GM19025 (cell line): Measurements from ENCODE around the gene PPIP5K1.
"Not testable (repeated sequence)": the region's sequence is repeated elsewhere in the genome, so short reads cannot be mapped to it uniquely, and the experiment has no call there.

ENCODE experiments used
- ATAC-seq: cut with Tn5 transposase; IDR thresholded peaks from one replicate; pipeline ENCODE4 v1.9.1; 2021; ENCODE audit warnings: mild to moderate bottlenecking, low read depth, moderate library complexity; ENCODE audit not compliant: unreplicated experiment

The PPIP5K1 gene

DNA sequence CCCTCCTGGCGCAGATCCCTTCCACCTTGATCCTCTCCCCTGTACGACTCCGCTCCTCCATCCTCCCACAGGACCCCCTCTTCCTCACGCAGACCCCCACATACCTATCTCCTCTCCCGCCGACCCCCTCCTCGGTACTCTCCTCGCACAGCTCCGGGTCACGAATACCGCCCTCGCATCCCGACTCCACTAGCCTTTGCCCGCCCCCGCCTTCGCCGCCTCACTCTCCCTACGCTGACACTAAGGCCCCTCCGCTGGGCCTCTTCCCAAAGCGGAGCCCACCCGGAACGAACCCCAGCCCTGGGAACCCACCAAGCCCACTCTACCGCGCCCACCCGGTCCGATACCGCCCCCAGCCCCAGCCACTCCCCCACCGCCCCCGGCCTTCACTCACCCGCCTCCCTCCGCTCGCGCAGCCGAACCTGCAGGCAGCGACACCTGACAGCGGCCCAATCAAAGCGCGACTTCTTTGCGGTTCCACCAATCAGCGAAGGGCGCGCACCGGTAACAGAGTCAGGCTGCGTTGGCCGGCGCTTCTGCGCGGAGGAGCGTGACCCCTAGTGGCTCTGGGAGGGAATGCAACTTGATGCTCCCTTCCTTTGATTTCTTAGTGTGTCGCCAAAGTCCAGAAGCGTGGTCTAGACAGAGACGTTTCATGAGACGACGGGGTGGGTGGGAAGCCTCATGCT lies at the start of gene PPIP5K1:
PPIP5K1 (minus strand) TSS at position 431 of the 689 bp plus-strand sequence. CDS start 5,704 bp downstream, outside the sequence.
- peak; percentile 98 for ATAC-seq

DNA sequence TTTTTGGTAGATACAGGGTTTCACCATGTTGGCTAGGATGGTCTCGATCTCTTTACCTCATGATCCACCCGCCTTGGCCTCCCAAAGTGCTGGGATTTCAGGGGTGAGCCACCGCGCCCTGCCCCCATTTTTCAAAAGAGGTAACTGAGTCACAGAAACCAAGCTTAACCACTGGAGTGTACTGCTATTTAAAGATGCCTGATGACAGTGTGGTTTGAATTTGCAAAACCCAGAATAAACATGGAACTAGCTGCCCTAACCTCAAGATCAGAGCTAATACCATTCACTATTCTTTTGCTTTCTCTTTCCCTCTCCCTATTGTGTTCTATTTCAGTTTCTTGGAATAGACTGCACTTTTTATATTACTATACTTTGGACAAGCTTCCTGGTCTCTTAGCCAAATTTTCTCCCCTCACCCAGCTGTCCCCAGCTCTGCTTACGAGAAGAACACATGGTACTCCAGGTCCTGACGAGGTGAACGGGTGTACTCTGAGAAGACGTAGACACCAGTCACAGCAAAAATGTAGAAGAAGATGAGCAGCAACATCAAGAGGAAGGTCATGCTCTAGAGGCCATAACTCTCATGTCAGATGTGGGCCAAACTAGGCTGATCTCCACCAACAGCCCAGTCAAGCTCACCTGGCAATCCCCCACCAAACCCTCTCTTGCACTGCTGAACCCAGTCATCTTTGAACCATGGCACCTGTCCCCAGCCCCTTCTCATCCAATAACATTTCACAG lies 48.6 kb upstream of the PPIP5K1 start:
- not testable (repeated sequence) for ATAC-seq

DNA sequence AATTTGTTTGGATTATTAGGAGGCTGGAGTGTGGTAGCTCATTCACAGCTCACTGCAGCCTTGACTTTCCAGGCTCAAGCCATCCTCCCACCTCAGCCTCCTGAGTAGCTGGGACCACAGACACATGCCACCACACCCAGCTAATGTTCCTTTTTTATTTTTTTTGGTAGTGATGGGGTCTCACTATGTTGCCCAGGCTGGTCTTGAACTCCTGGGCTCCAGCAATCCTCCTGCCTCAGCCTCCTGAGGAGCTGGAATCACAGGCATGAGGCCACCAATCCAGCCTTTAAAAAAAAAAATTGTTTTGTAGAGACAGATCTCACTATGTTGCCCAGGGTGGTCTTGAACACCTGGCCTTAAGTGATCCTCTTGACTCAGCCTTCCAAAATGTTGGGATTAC lies 36.9 kb upstream of the PPIP5K1 start:
- ATAC-seq = not testable (repeated sequence)

DNA sequence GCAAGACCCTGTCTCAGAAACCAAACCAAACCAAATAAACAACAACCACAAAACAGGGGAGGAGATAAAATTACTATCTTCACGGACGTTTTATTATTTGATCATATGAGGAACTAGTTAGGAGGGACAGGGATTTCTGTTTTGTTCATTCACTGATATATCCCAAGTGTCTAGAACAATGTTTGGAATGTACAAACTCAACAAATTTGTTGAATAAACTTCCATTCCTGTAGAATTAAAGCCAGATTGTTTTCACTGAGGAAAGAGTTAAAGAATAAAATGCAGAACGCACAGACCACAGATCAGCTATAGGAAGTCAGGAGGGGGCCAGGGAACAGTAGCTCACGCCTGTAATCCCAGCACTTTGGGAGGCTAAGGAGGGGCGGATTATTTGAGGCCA lies 35.1 kb upstream of the PPIP5K1 start:
- ATAC-seq = no peak

DNA sequence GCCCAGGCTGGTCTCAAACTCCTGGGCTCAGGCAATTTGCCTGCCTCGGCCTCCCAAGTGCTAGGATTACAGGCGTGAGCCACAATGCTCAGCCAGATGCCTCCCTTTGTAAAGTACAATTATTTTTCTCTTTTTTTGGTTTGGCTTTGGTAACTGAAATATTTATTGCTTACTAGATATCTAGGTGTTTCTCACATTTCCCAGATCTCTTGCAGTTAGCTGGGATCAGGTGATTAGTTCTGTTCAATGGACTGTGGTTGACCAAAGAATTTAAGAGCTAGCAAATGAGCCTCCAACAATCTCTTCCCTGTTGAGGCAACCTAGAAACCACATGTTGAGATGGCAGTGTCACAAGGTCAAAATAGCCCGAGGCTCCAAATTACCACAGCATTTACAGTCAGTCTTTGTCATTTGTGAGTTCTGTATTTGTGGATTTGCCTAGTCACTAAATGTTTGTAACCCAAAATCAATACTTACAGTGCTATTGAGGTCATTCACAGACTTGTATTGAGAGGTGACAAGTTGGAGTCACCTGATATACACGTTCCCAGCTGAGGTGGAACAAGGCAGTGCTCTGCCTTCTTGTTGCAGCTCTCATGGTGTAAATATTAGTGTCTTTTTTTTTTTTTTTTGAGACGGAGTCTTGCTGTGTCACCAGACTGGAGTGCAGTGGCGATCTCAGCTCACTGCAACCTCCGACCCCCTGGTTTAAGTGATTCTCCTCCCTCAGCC lies 32.2 kb upstream of the PPIP5K1 start:
- not testable (repeated sequence) for ATAC-seq

DNA sequence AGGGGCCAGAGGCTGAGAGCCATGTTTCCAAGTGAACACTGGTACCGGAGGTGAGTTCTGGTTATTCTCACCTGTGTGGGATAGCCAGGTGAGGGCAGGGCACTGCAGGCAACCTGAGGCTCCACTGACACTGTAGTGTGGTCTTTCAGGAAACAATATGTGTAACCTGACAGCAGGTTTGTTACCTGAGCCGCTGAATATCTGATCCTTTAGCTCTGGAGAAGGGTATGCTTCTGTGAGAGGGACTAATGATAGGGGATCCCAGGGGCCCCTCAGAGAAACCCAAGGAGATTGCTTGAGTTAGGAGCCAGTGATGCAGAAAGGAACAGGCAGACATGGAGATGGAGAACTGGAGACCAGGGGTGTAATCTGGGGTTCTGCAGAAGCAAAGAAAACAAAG lies 28.7 kb upstream of the PPIP5K1 start, which contains the start of gene STRC:
STRC (minus strand) TSS at position 101 of the 400 bp plus-strand sequence; CDS start at position 23, 78 bp downstream.
- ATAC-seq = not testable (repeated sequence)

DNA sequence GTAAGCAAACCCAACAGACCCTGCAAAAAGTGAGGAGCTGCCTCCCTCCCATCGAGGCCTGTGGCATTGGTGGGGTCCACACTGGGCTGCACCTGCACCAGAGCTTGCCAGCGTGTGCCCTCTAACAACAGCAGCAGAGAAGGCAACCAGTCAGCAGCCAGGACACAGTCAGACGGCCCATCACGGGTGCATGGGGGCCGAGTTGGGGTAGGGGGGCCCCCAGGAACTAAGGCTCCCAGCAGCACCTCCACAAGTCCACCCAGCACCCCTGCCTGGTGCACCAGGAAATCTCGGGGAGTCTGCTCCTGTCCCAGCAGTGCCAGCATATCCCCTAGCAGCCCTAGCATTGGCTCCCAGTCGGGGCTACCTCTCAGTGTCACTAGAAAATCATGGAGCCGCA lies 27.7 kb upstream of the PPIP5K1 start:
- ATAC-seq = not testable (repeated sequence)

DNA sequence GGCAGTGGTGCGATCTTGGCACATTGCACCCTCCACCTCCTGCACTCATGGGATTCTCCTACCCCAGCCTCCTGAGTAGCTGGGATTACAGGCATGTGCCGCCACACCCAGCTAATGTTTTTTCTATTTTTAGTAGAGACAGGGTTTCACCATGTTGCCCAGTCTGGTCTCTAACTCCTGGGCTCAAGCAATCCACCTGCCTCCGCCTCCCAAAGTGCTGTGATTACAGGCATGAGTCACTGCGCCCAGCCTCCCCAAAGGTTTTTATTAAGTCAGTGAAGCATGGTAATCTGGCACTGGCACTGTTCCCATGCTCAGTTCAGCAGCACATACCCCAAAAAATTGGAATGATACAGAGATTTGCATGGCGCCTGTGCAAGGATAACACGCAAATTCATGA lies 12.2 kb upstream of the PPIP5K1 start:
- not testable (repeated sequence) for ATAC-seq

DNA sequence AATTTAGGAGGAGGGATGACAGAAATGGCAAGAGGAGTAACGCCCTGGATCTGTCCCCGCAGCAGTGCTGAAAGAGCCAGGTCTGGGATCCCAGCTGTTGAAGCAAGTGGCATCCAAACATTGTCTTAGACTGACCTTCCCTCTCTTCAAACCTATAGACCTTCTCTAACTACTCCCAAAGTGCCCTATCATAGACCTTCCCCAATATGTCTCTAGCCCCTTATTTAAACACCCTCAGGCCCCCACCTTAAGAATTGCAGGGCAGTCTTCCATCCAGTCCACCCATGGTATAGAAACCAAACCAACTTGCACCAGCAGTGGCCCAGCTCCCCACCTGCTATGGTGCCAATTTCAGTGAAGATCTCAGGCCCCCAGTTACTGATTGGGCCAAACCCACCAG lies 10.2 kb upstream of the PPIP5K1 start:
- ATAC-seq = not testable (repeated sequence)

DNA sequence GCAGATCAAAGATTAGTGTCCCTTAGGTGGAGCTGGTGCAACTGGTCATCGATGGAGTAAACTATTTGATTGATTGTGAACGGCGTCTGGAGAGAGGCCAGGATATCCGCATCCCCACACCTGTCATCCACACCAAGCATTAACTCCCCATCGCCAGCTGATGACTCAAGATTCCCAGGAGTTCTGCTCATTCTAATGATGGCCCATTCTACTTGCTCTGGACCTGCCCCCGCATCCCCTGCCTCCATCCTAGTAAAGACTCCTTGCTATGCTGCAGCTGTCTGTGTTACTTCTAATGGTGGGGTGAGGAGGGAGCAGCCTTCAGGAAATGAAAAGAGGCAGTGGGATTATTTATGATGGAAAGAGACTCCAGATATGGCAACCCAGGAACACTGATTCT lies 9.1 kb upstream of the PPIP5K1 start:
- not testable (repeated sequence) for ATAC-seq

DNA sequence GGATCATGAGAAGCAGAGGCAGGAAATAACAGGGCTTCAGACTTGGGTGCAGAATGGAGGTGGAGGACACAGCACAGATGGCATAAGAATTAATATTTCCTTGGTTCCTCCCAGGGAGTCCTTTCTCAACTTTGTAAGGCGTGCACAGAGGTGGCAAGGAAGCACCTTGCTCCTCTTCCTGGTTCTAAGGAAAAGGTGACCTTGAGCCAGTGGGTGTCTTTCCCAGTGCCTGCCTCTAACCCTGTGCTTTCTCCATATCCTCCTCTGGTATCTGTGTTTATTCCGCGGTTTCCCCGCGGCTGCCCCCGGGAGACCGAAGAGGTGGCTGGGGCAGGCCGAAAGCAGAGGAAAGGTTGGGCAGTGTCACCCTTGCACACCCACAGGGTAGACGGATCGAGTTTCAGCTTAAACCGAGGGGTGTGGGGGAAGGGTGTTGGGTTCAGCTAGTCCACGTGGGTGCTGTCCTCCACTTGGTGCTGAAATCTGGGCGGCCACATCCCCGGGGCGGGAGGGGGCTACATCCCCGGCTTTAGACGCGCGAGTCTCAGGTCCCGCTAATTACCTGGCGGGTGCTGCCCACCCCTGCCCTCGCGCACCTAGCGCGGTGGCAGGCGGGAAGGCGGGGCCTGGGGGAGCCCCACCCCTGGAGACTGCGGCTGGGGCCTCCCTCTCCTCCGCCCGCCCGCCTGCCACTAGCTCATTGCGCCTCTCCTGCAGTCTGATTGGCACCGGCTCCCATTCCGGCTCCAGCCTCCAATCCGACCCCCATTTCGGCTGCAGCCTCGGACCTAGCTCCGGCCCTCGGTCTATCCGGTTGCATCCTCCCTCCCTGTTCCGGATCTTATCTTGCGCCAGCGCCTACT lies 3.6 kb upstream of the PPIP5K1 start, which contains the start of gene CKMT1B:
CKMT1B (plus strand) TSS at position 700 of the 863 bp plus-strand sequence. CDS start 192 bp downstream, outside the sequence.
- ATAC-seq = not testable (repeated sequence)

DNA sequence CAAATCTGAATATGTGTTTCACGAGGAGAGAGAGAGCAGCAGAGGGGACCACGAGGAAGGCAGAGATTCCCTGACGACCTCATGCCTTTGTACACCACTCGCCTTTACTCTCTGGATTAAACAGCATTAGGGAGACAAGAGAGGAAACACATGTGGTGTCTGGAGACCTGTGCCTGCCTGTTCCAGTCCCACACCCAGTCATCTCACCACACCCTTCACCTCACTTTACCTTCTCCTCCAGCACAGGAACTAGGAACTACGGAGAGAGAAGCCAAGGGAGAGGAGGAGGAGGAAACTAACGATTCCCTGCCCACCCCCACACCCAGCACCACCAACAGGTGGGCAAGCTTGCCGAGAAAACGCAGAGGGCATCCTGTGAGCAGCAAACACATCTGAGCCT lies 2.8 kb upstream of the PPIP5K1 start:
- ATAC-seq = not testable (repeated sequence)

DNA sequence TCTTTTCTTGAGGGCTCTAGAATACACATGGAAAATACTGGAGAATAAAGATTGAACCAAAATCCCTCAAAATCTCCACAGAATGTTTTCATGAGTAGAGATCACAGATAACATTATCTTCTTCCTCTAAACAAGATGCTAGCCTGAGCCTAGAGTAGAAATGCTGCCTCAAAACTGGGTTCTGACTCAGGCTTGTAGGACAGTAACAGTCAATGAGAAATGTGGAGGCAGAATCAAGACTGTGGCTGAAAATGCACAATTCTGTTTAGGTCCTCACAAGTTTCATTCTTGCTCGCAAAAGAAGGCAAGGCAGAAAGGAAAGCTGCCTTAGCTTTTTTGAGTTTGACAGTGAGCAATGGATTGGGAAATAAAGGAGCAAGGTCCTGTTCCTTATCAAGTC lies 15.4 kb downstream of the PPIP5K1 start:
- not testable (repeated sequence) for ATAC-seq

DNA sequence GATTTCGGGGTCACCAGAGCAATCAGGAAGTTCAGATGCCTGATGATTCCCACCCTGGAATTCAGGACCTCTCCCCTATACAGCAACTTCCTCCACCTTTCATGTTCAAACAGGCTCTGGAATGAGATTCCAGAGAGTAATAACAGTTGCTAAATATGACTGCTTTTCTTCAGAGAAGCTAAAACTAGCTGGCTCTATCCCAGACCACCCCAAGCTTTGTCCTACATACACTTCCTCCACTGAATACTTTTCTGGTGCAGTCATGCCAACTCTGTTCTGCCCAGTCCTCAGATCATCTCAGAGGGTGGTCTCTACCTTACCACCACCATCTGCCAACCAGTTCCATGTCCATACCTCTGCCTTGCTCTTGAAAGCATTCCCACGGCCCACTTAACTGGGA lies 23.4 kb downstream of the PPIP5K1 start:
- ATAC-seq = not testable (repeated sequence)

DNA sequence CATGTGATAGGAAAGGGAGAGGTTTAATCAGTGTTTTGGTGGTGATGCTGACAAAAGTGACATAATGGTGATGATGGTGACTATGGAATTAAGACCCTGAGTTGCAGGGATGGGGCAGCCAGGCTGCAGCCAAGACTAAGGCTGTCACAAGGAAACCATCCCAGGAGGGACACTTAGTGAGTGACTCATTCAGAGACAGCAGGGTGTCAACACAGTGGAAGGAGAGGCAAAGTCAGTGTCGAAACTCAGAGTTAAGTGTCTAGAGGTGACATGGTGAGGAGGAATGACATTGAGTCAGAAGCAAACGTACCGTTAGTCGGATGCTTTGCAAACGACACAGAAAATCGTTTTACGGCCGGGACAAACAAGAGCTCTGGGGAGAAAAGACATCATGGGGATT lies 26.2 kb downstream of the PPIP5K1 start:
- not testable (repeated sequence) for ATAC-seq

DNA sequence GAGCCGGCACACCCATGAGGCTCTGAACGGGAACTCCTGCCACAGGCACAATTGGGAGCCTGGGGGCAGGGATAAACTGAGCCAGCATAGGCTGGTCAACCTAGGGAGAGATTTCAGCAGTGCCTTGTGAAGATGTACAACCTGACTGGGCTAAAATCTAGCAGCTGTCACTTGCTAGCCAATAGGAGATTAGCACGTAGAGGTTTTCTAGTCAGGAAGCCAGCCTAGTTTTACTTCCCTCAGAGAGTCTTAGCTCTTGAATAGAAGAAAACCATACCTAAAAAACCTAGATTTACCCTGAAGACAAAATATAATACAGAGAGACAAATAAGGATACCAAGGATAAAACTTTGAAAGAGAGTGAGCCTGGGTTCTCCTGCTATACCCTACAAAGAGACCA lies 27.3 kb downstream of the PPIP5K1 start:
- not testable (repeated sequence) for ATAC-seq

DNA sequence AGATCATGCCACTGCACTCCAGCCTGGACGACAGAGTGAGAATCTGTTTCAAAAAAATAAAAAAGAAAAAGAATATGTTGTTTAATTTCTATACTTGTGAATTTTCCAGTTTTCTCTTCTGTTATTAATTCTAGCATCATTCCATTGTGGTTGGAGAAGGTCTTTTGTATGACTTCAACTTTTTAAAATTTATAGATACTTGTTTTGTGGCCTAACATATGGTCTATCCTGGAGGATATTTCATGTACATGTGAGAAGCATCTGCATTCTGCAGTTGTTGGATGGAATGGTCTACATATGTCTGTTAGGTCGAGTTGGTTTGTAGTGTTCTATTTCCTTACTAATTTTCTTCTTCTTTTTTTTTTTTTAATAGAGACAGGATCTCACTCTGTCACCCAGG lies 37.0 kb downstream of the PPIP5K1 start:
- ATAC-seq = no peak

DNA sequence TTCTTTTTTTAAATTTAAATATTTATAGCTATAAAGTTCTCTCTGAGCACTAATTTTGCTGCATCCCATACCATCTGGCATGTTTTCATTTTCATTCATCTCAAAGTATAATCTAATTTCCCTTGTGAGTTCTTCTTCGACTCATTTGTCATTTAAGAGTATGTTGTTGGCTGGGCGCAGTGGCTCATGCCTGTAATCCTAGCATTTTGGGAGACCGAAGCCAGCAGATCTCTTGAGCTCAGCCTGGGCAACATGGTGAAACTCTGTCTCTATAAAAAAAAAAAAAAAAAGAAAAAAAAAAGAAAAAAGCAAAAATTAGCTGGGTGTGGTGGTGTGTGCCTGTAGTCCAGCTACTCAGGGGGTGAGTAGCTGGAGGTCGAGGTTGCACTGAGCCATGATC lies 37.8 kb downstream of the PPIP5K1 start:
- no peak for ATAC-seq

DNA sequence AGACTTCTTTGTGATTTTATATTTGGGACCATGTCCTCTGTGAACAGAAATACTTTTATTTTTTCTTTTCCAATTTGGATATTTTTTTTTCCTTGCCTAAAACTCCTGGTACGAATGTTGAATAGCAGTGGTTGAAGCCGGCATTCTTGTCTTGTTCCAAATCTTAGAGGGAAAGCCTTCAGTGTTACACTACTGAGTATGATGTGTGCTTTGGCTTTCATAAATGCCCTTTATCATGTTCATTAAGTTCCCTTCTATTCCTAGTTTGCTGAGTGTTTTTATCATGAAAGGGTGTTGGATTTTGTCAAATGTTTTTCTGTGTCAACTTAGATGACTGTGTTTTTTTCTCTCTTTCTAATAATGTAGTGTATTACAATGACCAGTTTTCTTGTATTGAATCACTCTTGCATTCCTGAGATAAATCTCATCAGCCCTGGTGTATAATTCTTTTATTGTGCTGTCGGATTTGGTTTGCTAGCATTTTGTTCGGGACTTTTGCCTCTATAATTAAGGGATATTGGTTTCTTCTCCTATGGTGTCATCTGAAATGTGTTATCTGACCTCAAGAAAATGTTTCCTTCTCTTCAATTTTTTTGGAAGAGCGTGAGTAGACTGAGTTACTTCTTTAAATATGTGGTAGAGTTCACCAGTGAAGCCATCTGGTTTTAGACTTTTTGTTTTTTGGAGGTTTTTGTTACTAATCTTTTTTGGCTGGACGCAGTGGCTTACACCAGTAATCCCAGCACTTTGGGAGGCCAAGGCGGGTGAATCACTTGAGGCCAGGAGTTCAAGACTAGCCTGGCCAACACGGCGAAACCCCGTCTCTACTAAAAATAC lies 39.3 kb downstream of the PPIP5K1 start:
- no peak for ATAC-seq
